ENCODE data around the gene P2RY6.

P2RY6 gene

DNA sequence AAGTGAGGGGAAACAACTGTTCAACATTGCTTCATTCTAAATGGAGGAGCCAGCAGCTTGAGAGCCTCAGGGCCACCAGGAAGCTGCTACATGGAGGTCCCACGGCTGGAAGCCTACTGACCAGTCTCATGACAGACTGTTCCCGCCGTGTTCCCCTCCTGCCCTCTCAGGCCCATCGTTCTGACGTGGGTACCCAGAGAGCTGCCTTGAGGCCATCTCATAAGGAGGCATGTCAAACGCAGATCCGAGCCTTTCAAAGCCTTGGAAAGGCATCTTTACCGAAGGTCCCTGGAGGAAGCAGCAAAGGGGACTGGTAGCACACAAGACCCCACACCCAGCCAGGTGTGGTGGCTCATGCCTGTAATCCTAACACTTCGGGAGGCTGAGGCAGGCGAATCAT is 27.6 kb downstream of the P2RY6 start:
- Histone ChIP-seq H3K9ac (ENCODE audit: low read depth, low read length) (no peak overlapping the region), H3K36me3 (ENCODE audit: insufficient read depth, low read length) (no peaks in the 10 kb centered on the region), H3K9me3 (ENCODE audit: control insufficient read depth, insufficient read depth, low read length) (no peaks in the 10 kb centered on the region), H3K4me1 (ENCODE audit: insufficient read depth, low read length) (peaks cover 6% of the 10 kb centered on the region; the same call in 1 of the 2 replicates)

DNA sequence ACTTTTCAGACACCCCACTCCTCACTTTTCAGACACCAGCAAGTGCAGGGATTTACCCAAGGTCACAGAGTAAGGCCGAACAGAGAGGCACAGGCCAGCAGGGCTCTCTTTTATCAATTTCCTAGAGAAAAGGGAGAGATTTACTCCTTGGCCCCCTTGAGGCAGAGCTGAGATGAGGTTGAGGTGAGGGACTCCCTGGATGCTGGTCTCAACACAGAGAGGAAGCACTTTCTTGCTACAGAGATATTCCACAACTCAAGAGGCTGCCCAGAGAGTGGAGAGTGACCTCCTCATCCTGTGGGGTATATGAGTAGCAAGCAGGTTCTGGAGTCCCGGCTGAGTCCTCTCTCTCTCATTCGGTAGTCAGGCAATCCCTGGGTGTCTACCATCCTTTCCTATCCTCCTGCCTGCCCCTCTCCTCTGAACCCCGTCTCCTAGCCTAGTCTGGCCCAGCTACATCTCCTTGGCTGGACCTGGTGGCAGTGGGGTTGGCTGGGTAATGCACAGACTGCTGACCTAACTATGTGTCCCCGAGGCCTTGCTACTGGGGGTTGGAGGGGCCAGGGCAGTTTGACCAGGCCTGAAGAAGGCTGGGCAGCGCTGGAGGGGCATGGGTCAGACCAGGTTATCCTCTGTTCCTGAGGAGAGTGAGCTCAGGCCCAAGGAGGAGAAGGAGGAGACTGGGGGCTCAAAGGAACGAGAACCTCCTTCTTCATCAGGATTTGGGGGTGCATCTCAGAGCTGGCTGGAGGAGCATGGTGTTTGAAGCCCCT is 34.1 kb downstream of the P2RY6 start:
- Histone ChIP-seq H3K9me3 (ENCODE audit: control insufficient read depth, insufficient read depth, low read length) (no peaks in the 10 kb centered on the region), H3K4me1 (ENCODE audit: insufficient read depth, low read length) (peaks cover 4% of the 10 kb centered on the region; the same call in 1 of the 2 replicates), H3K36me3 (ENCODE audit: insufficient read depth, low read length) (no peaks in the 10 kb centered on the region), H3K9ac (ENCODE audit: low read depth, low read length) (no peak overlapping the region)

DNA sequence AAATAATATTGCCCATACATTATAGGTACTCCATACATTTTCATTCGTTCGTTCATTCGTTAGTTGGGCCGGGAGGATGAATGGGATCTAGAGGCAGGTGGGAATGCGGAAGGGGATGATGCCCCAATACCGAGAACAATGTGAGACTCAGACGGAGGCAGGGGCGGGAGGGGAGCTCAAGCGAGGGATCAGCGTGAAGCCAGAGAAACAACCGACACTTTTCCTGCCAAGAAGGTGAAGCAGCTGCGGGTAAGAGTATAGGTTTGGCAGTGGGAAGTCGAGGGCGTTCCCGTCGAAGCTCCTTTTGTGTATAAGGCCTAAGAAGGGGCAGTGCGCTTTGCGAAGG is 34.8 kb downstream of the P2RY6 start:
- H3K9me3 ChIP-seq (ENCODE audit: control insufficient read depth, insufficient read depth, low read length): no peaks in the 10 kb centered on the region
- H3K4me1 ChIP-seq (ENCODE audit: insufficient read depth, low read length): peaks cover 4% of the 10 kb centered on the region; the same call in 1 of the 2 replicates
- H3K9ac ChIP-seq (ENCODE audit: low read depth, low read length): peak overlapping the region; percentile 37
- H3K36me3 ChIP-seq (ENCODE audit: insufficient read depth, low read length): no peaks in the 10 kb centered on the region

DNA sequence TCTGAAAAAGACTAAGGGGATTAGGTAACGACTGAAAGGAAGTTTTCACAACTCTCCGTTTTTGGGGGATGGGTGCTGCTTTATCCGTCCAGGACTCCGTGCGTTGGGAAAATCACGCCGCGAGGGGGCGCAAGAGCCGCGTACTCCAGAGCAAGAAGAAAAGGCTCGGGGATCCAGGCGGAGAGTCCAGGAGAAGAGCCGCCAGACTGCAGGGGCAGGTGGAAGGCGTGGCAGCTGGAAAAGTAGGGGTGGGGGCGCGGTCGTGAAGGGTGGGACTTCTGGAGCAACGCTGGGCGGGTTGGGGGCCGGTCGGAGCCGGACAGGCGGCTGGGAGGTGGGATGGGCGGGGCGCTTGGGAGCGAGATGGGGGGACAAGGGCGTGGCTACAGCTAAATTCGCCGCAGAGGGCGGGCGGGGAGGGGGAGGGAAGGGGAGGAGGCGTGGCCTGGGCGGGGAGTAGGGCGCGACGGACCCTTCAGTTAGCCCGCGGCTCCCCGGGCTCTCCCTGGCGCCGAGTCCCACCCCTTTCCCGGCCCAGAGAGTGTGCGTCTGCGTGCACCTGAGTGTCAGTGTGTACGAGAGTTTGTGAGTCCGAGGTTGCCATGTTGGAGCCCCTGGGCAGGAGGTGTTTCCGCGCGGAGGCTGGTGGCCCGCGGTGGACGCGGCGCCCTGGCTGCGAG is 35.3 kb downstream of the P2RY6 start:
- Histone ChIP-seq H3K4me1 (ENCODE audit: insufficient read depth, low read length) (peaks cover 4% of the 10 kb centered on the region; the same call in 1 of the 2 replicates), H3K36me3 (ENCODE audit: insufficient read depth, low read length) (no peaks in the 10 kb centered on the region), H3K9me3 (ENCODE audit: control insufficient read depth, insufficient read depth, low read length) (no peaks in the 10 kb centered on the region), H3K9ac (ENCODE audit: low read depth, low read length) (peak overlapping the region; percentile 75)

DNA sequence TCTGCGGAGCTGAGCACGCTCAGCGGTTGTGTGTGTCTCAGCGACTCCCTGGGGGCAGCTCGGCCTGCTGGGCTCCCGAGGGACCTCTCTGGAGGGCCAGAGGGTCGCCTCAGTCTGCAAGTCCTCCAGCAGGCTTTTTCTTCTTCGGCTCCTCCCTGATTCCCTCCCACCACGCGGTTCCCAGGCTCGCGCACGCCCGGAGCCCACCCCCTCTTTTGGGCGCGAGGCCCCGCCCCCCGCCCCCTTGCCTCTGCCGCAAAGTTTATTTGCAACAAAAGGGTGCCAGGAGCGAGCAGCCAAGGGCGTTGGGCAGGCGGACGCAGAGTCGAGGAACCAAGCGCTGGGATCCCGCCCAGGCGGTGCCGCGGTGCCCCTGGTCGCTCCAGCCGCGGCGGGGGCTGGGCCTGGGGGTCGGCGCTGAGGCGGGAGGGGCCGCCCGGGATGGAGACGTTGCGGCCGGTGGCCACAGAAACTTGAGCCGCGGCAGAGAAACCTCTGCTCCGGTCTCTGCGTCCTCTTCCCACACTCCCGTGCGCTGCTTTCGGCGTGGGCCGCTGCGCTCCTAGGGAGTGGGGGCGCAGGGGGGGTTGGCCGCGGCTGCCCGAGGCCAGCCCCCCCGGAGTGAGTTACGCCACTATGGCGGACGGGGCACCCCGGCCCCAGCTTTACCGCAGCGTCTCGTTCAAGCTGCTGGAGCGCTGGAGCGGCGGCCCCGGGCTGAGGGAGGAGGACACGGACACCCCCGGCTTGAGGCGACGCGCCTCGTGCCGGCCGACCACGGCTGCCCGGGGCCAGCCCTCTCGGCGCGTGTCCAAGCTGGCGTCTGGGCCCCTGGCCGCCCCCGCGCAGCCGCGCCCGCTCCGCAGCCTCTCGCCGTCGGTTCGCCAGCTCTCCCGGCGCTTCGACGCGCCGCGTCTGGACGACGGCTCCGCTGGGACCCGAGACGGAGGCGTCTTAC is 36.1 kb downstream of the P2RY6 start, which contains the start of gene ARHGEF17:
TSS of gene ARHGEF17 (plus strand) at position 274 of the 958 bp plus-strand sequence. CDS start at position 637, 363 bp downstream.
- Histone ChIP-seq H3K4me1 (ENCODE audit: insufficient read depth, low read length) (peaks cover 6% of the 10 kb centered on the region; the same call in 1 of the 2 replicates), H3K36me3 (ENCODE audit: insufficient read depth, low read length) (no peaks in the 10 kb centered on the region), H3K9ac (ENCODE audit: low read depth, low read length) (peak within 1 kb of the TSS; percentile 75), H3K9me3 (ENCODE audit: control insufficient read depth, insufficient read depth, low read length) (no peaks in the 10 kb centered on the region)

DNA sequence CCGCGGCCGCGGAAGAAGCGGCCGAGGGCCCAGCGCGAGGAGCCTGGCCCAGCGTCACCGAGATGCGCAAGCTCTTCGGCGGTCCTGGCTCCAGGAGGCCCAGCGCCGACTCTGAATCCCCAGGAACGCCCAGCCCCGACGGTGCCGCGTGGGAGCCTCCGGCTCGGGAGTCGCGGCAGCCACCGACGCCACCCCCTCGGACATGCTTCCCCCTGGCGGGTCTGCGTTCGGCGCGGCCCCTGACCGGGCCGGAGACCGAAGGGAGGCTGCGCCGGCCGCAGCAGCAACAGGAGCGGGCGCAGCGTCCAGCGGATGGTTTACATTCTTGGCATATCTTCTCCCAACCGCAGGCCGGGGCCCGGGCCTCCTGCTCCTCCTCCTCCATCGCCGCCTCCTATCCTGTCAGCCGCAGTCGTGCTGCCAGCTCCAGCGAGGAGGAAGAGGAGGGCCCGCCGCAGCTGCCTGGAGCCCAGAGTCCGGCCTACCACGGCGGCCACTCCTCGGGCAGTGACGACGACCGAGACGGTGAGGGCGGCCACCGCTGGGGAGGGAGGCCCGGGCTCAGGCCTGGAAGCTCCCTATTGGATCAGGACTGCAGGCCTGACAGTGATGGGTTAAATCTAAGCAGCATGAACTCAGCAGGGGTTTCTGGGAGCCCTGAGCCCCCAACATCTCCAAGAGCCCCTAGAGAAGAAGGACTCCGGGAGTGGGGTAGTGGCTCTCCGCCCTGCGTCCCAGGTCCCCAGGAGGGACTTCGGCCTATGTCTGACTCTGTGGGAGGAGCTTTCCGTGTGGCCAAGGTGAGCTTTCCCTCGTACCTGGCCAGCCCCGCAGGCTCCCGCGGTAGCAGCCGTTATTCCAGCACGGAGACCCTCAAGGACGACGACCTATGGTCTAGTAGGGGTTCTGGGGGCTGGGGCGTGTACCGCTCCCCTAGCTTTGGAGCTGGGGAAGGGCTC is 37.1 kb downstream of the P2RY6 start:
- Histone ChIP-seq H3K9ac (ENCODE audit: low read depth, low read length) (peak overlapping the region; percentile 75), H3K9me3 (ENCODE audit: control insufficient read depth, insufficient read depth, low read length) (no peaks in the 10 kb centered on the region), H3K4me1 (ENCODE audit: insufficient read depth, low read length) (peaks cover 6% of the 10 kb centered on the region; the same call in 1 of the 2 replicates), H3K36me3 (ENCODE audit: insufficient read depth, low read length) (no peaks in the 10 kb centered on the region)

DNA sequence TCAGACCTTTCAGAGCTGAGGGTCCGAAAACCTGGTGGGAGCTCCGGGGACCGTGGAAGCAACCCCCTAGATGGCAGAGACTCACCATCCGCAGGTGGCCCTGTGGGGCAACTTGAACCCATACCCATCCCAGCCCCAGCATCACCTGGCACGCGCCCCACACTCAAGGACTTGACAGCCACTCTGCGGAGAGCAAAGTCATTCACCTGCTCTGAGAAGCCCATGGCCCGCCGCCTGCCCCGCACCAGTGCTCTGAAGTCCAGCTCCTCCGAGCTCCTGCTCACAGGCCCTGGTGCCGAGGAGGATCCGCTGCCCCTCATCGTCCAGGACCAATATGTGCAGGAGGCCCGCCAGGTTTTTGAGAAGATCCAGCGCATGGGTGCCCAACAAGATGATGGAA is 37.9 kb downstream of the P2RY6 start:
- no peak overlapping the region for H3K9ac ChIP-seq (ENCODE audit: low read depth, low read length)
- H3K4me1 ChIP-seq (ENCODE audit: insufficient read depth, low read length): peaks cover 11% of the 10 kb centered on the region
- no peaks in the 10 kb centered on the region for H3K9me3 ChIP-seq (ENCODE audit: control insufficient read depth, insufficient read depth, low read length)
- H3K36me3 ChIP-seq (ENCODE audit: insufficient read depth, low read length): no peaks in the 10 kb centered on the region

DNA sequence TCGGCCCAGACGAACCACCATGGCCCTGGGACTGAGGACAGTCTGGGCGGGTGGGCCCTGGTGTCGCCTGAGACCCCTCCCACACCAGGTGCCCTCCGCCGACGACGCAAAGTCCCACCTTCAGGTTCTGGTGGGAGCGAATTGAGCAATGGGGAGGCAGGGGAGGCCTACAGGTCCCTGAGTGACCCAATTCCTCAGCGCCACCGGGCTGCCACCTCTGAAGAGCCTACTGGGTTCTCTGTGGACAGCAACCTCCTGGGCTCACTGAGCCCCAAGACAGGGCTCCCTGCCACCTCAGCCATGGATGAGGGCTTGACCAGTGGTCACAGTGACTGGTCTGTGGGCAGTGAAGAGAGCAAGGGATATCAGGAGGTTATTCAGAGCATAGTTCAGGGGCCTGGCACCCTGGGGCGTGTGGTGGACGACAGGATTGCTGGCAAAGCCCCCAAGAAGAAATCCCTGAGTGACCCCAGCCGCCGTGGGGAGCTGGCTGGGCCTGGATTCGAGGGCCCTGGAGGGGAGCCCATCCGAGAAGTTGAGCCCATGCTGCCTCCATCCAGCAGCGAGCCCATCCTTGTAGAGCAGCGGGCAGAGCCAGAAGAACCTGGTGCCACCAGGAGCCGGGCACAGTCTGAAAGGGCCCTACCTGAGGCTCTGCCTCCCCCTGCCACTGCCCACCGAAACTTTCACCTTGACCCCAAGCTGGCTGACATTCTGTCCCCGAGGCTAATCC is 38.7 kb downstream of the P2RY6 start:
- H3K4me1 ChIP-seq (ENCODE audit: insufficient read depth, low read length): peaks cover 13% of the 10 kb centered on the region
- H3K36me3 ChIP-seq (ENCODE audit: insufficient read depth, low read length): no peaks in the 10 kb centered on the region
- H3K9me3 ChIP-seq (ENCODE audit: control insufficient read depth, insufficient read depth, low read length): no peaks in the 10 kb centered on the region
- H3K9ac ChIP-seq (ENCODE audit: low read depth, low read length): no peak overlapping the region

DNA sequence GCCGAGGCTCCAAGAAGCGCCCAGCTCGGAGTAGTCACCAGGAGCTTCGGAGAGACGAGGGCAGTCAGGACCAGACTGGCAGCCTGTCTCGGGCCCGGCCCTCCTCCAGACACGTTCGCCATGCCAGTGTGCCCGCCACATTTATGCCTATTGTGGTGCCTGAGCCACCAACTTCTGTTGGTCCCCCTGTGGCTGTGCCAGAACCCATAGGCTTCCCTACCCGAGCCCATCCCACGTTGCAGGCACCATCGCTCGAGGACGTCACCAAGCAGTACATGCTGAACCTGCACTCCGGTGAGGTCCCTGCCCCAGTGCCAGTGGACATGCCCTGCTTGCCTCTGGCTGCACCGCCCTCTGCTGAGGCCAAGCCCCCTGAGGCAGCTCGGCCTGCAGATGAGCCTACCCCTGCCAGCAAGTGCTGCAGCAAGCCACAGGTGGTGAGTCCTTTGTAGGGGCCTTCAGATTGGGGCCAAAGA is 39.3 kb downstream of the P2RY6 start:
- Histone ChIP-seq H3K36me3 (ENCODE audit: insufficient read depth, low read length) (no peaks in the 10 kb centered on the region), H3K4me1 (ENCODE audit: insufficient read depth, low read length) (peaks cover 9% of the 10 kb centered on the region), H3K9ac (ENCODE audit: low read depth, low read length) (no peak overlapping the region), H3K9me3 (ENCODE audit: control insufficient read depth, insufficient read depth, low read length) (no peaks in the 10 kb centered on the region)

DNA sequence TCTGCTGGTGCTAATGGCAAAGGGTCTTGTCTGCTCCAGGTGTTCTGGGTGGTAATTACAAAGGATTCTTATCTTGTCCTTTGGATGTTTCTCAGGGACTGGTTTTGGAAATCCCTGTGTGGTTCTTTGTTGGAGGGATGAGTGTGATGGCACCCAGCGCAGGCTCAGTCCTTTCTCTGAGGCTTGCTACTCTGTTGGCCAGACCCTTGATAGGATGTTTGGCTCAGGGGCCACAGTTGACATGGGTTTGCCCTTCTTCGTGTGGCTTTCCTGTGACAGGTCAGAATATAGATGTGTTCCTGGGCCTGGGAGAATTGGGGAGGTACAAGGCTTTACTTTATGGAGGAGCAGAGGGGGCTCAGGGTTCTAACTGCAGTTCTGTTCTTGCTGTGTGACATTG is 39.9 kb downstream of the P2RY6 start:
- H3K4me1 ChIP-seq (ENCODE audit: insufficient read depth, low read length): peaks cover 9% of the 10 kb centered on the region
- H3K9me3 ChIP-seq (ENCODE audit: control insufficient read depth, insufficient read depth, low read length): no peaks in the 10 kb centered on the region
- H3K36me3 ChIP-seq (ENCODE audit: insufficient read depth, low read length): no peaks in the 10 kb centered on the region
- H3K9ac ChIP-seq (ENCODE audit: low read depth, low read length): no peak overlapping the region; the same call in 1 of the 2 replicates

DNA sequence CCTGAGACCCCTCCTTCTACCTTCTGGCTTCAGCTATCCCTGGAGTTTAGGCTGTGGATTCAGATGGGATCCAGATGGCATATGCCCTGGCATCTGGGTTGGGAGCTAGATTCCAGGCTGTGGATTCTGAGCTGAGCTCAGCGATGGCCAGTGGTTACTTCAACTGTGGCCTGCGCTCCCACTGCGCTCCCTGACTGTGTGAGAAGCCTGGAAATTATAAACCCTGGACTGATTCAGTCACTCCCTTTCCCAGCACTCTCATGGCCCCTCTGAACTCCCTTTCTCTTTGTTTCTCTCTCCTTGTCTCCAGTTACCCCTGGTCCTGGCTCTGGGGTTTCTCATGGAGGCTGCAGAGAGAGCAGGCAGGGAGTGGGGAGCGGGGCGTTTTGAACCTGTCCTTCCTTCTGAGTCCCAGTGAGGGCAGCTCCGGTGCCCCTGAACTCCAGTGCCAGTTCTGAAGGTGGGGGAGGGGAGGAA is 40.8 kb downstream of the P2RY6 start:
- Histone ChIP-seq H3K4me1 (ENCODE audit: insufficient read depth, low read length) (peaks cover 9% of the 10 kb centered on the region), H3K9ac (ENCODE audit: low read depth, low read length) (no peak overlapping the region), H3K36me3 (ENCODE audit: insufficient read depth, low read length) (no peaks in the 10 kb centered on the region), H3K9me3 (ENCODE audit: control insufficient read depth, insufficient read depth, low read length) (no peaks in the 10 kb centered on the region)

DNA sequence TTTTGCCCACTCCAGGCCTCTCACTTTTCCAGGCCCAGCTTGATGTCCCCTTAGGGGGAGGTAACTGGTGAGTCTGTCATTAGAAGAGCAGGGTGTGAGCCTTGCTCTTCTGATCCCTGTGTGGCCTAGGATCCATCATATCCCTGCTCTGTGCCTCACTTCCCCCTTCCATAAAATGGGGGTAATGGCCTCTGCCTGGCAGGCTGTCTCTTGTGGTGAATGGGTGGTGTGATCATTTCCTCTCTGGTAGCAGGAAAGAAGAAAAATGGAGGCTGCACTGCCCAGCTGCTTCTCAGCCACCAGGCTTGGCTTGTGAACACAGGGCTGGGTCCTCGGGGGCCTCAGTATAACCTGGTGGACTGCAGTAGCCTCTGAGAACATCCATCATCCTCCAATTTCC is 41.5 kb downstream of the P2RY6 start:
- H3K36me3 ChIP-seq (ENCODE audit: insufficient read depth, low read length): no peaks in the 10 kb centered on the region
- H3K9me3 ChIP-seq (ENCODE audit: control insufficient read depth, insufficient read depth, low read length): no peaks in the 10 kb centered on the region
- no peak overlapping the region for H3K9ac ChIP-seq (ENCODE audit: low read depth, low read length)
- H3K4me1 ChIP-seq (ENCODE audit: insufficient read depth, low read length): peaks cover 9% of the 10 kb centered on the region

Data from ES-I3 (cell line).